NCI-H1694 (cell line): ENCODE data around the gene RAB25.
"Not testable (repeated sequence)": the region's sequence is repeated elsewhere in the genome, so short reads cannot be mapped to it uniquely, and the experiment has no call there.

Experiments
- DNase-seq: peaks from one replicate; lab custom pipeline; 2025; lab: John Stamatoyannopoulos, UW

The RAB25 gene

GRCh38 chr1:156054500-156055280, 6.3 kb upstream of the RAB25 start, which contains the start of gene LAMTOR2:
LAMTOR2 (plus strand) TSS chr1:156054782; CDS start chr1:156054890, 108 bp downstream.
- peak; percentile 100 for DNase-seq

DNA sequence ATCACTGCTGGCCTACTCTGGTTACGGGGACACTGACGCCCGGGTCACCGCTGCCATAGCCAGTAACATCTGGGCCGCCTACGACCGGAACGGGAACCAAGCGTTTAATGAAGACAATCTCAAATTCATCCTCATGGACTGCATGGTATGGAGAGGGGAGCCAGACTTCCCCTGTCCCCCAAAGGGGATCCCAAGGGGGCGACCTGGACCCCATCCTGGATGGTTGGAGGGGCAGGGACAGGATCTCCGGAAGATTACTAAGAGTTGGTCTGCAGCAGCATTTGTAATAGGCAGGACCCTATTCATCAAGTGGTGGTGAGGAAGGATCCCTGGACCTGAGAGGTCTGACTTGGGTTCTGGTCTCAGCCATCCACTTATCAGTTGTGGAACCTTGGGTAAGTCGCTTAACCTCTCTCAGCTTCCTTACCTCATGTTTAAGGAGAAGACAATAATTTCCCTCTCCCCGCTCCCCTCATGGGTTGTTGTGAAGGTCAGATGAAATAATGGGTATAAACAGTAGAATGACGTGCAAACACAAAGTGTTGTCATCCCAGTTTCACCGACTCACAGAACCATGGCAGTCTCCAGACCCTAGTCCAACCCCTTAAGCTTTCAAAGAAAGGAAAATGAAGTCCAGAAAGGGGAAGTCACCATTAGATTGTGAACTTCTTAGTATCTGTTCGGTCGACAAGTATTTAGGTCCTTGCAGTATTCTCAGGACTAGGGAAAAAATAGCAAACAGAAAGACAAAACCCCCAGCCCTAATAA, 5.5 kb upstream of the RAB25 start:
- DNase-seq: no peak

GRCh38 chr1:156056326-156056849, 4.6 kb upstream of the RAB25 start:
- DNase-seq: no peak

DNA sequence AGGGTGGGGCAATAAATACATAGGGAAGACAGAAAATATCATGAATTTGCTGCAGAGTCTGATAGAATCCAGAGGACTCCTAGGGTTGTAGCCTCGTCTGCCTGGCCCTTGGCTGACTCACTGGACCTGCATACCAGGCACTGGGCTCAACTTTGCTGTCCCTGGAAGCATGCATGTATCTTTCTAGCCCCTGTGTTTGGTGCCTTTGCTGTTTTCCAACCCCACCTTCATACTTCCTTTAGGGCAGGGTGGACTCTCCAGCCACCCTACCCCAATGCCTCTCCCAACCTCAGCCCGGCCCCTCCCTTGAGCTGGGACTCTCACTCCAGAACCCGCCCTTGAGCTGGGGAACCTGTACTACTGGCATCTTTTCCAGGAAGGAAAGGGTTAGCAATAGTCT, 1.2 kb downstream of the RAB25 start:
- DNase-seq: no peak

DNA sequence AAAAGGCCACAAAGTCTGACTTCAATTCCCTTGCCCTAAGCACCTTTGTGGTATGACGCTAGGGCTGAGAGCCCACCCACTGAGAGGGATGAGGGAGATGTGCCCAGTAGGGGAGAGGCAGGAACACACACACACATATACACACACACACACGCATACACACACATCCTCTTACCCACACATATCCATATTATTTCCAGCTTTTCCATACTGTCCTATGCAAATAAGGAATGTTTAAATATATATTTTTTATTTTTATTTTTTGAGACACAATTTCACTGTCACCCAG, 3.0 kb downstream of the RAB25 start:
- no peak for DNase-seq

GRCh38 chr1:156064615-156065014, 3.7 kb downstream of the RAB25 start:
- no peak for DNase-seq

- DNase-seq: no peak
These were observed 4.3 kb downstream of the RAB25 start for GRCh38 chr1:156065212-156065611.

DNA sequence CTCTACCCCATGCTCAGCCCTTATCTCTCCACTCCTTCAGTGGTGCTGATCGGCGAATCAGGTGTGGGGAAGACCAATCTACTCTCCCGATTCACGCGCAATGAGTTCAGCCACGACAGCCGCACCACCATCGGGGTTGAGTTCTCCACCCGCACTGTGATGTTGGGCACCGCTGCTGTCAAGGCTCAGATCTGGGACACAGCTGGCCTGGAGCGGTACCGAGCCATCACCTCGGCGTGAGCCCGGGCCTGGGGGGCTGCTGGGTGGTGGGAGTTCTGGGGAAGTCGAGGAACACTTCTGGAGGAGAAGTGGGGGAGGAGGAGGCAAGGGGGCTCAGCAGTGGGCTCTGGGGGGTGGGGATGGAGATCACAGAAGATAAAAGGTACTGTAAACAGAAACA, 4.9 kb downstream of the RAB25 start:
- DNase-seq: no peak

- DNase-seq: no peak
These were observed 6.3 kb downstream of the RAB25 start for GRCh38 chr1:156067262-156067661.

DNA sequence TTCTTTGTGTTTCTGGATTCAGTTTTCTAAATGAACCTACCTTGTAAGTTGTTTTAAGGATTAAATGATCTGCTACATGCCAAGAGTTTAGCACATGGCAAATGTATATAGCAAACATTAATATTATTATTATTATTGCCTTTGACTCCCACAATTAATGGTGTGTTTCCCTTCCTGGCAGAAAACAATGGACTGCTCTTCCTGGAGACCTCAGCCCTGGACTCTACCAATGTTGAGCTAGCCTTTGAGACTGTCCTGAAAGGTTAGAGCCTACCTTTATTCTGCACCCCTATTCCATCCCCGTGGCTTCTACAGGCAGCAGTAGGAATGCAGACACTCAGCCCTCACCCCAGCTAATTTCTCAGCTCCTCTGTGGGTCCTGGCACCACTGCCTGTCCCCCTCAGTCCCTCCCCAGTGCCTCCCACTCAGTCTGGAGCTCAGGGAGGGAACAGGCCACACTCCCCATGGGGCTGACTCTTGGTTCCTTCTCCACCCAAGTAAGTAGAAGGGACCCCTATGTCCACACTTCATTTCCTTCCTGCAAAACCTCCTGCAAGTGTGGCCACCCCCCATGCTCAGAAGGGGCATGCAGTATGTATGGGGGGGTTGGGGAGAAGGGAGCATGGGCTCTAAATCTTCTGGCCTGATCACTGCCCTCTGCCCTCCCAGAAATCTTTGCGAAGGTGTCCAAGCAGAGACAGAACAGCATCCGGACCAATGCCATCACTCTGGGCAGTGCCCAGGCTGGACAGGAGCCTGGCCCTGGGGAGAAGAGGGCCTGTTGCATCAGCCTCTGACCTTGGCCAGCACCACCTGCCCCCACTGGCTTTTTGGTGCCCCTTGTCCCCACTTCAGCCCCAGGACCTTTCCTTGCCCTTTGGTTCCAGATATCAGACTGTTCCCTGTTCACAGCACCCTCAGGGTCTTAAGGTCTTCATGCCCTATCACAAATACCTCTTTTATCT, 8.8 kb downstream of the RAB25 start:
- DNase-seq: no peak

- DNase-seq: peak; percentile 97
These were observed 9.6 kb downstream of the RAB25 start for GRCh38 chr1:156070548-156070947.

- not testable (repeated sequence) for DNase-seq
These were observed 10.4 kb downstream of the RAB25 start for GRCh38 chr1:156071332-156071816.

DNA sequence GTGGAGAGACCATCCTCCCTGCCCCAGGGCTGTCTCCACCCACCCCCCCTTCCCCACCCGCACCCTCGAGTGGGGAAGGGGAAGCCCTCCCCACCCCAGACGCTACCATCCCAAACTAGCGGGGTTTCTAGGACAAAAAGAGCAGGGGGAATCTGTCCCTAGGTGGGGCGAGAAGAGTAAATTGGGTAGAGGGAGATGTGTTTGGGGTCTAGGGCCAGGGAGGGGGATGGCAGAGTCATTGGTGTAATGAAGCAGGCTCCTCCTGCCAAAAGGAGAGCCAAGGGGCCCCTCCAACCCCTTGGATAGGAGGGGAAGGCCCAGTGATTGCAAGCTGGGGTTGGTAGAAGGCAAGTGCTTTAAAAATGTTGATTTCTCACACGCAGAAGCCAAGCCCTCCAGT, 11.3 kb downstream of the RAB25 start:
- no peak for DNase-seq

GRCh38 chr1:156073110-156073687, 12.2 kb downstream of the RAB25 start:
- no peak for DNase-seq

GRCh38 chr1:156073740-156074139, 12.8 kb downstream of the RAB25 start:
- DNase-seq: no peak

GRCh38 chr1:156074661-156075060, 13.7 kb downstream of the RAB25 start:
- no peak for DNase-seq

- no peak for DNase-seq
These were observed 14.2 kb downstream of the RAB25 start for GRCh38 chr1:156075162-156075561.

DNA sequence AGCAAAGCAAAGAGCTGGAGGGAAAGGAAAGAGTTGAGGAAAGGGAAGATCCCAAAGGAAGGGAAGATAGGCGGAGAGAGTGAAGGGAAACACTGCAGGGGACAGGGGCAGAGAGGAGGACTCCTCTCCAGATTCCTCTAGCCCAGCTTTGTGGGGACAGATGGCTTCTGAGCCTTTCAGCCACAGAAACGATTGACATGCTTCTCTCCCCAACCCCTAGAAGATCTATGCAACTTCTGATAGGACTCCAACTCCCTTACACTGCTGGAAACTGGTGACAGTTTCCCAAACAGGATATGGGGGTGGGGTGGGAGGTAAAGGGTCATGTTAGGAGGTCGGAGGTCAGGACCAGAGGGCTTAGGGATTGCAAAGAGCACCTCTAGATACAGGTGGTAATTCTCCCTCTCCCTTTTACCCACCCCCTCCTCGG, 14.8 kb downstream of the RAB25 start:
- no peak for DNase-seq

DNA sequence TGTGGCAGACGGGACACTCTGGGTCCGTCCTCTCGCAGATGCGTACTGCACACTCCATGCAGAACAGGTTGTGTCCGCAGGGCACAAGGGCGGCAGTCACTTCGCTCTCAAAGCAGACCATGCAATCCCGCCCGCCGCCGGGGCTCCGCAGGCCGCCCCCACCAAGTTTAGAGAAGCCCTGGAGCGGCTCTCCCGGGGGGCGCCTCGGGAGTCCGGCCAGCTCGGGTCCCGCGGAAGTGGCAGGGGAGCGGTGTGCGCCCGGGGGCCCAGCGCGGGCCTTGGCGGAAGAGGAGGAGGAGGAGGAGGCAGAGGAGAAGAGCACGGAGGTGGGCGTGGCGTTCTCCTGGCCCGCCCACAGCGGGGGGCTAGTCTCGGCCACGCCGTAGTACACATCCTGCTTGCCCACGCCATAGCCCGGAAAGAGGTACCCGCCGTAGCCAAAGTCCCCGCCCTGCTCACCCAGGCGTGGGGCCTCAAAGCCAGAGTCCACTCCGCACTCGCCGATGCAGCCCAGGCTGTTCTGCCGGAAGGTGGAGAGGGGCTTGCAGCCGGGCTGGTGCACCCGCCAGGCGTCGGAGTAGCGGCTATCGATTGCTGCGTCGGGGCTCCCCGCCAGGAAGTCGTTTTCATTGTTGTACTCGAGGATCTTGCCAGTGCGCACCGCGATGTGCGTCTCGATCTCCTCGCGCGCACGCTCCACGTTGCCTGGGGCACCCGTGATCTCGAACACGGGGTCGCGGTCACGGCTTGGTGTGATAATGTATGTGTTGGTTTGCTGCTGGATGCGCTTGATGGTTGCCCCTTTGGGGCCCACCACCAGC, 15.9 kb downstream of the RAB25 start:
- no peak for DNase-seq

- DNase-seq: no peak
These were observed 16.4 kb downstream of the RAB25 start for GRCh38 chr1:156077430-156077760.

- no peak for DNase-seq
These were observed 17.8 kb downstream of the RAB25 start for GRCh38 chr1:156078728-156079127.
